Measurements from ENCODE around the gene GLRX5.

DNA sequence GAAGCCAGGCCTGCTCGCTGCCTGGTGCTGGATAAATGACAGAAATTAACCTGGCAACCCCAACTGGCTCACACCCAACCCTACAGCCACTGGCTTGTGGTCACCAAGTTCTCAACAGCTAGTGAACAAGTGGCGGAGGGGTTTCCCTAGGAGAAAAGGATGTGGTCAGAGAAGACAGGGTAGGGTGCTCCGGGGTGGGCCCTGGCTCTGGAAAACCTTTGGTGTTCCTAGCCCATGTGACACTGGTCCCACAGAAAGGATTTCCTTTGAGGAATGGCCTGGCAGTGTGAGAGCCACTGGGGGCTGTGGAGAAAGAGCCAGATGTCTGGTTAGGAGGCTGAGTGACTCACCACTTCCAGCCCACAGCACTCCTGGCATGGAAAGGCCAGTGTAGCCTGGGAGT is 27.1 kb upstream of the GLRX5 start:
- TF ChIP-seq, protein P1, sequence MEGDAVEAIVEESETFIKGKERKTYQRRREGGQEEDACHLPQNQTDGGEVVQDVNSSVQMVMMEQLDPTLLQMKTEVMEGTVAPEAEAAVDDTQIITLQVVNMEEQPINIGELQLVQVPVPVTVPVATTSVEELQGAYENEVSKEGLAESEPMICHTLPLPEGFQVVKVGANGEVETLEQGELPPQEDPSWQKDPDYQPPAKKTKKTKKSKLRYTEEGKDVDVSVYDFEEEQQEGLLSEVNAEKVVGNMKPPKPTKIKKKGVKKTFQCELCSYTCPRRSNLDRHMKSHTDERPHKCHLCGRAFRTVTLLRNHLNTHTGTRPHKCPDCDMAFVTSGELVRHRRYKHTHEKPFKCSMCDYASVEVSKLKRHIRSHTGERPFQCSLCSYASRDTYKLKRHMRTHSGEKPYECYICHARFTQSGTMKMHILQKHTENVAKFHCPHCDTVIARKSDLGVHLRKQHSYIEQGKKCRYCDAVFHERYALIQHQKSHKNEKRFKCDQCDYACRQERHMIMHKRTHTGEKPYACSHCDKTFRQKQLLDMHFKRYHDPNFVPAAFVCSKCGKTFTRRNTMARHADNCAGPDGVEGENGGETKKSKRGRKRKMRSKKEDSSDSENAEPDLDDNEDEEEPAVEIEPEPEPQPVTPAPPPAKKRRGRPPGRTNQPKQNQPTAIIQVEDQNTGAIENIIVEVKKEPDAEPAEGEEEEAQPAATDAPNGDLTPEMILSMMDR (IDR thresholded peaks at IDR 0.05), result no peak
- no peak for TF ChIP-seq ZFX (IDR thresholded peaks at IDR 0.05; ENCODE audit: borderline replicate concordance)

Data from 22Rv1 (cell line).